GM19438 (cell line): ENCODE data around the gene SGSM2.

ENCODE experiments used
- ATAC-seq: cut with Tn5 transposase; IDR thresholded peaks from one replicate; pipeline ENCODE4 v1.9.1; 2021; ENCODE audit warnings: low read depth; ENCODE audit not compliant: unreplicated experiment

SGSM2 gene

GRCh38 chr17:2336215-2336851 lies 968 bp upstream of the SGSM2 start, which contains the start of gene TSR1:
TSS of gene TSR1 (minus strand) at chr17:2336457. CDS start at chr17:2336427, 30 bp downstream.
- no peak for ATAC-seq

- no peak for ATAC-seq
Measured at GRCh38 chr17:2337544-2338314, 428 bp downstream of the SGSM2 start.

GRCh38 chr17:2338315-2338657 lies 985 bp downstream of the SGSM2 start:
- no peak for ATAC-seq

DNA sequence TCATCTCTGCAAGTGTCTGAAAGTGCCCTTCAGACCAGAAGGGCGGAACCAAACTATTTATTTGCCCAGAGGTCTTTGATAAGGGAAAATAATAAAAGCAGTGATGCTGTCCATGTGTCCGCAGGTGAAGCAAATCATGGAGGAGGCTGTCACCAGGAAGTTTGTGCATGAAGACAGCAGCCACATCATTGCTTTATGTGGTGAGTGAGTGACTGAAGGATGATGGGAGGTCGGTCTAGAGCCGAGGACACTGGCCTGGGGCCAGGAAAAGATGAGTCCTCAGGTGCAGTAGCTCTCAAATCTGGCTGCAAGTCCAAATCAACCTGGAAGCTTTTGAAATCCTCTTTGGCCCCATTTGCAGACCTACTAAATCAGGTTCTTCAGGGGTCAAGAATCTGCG lies 6.1 kb downstream of the SGSM2 start:
- no peak for ATAC-seq

GRCh38 chr17:2344528-2344927 lies 7.2 kb downstream of the SGSM2 start:
- no peak for ATAC-seq

GRCh38 chr17:2346475-2346874 lies 9.2 kb downstream of the SGSM2 start:
- no peak for ATAC-seq

DNA sequence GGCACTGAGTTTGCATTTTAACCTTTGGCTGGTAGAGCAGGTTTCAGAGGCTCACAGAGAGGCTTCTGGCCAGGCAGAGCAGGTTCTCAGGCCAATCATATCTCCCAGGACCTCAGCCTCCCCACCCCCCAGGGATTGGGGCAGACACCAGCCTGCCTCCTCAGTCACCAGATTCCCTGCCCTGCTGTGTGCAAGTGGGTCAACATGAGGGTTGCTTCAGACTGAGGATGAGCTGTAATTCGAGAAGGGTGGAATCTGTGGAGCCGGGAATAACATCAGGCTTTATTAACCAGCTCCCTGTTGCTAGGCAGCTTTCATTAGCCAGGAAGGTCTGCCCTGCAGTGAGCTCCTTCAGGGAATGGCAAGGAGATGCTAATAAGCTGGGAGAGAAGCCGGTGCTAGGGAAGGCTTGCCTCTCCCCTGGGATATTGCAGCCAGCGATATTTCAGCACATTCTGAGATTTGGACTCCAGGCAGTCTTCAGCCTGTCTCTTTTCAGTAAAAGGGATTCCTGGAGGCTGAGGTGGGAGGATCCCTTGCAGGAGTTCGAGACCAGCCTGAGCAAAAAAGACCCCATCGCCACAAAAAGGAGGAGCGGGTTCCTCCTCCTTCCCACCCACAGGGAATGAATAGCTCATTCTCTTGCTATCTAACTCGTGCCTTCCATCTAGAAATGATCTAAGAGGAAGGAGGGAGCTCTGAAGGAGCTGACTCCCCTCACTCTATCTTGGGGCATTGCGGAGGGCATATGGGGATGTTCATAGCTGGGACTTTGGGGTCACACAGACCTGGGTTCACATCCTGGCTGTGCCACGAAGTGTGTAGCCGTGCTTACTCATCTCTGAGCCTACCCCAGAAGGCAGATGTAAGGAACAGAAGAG lies 10.7 kb downstream of the SGSM2 start:
- ATAC-seq: no peak

- no peak for ATAC-seq
Measured at GRCh38 chr17:2351269-2351668, 14.0 kb downstream of the SGSM2 start.

- ATAC-seq: no peak
Measured at GRCh38 chr17:2354311-2354710, 17.0 kb downstream of the SGSM2 start.

DNA sequence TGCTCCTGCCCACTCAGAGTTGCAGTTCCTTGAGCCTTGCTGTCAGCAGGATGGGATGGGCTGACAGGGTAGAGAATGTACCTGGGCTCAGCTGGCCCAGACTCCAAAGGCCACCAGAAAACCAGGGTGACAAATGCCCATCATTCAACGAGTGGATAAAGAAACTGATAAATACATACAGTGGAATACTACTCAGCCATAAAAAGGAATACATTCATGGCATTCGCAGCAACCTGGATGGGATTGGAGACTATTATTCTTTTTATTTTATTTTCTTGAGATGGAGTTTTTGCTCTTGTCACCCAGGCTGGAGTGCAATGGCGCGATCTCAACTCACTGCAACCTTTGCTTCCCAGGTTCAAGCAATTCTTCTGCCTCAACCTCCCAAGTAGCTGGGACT lies 19.9 kb downstream of the SGSM2 start:
- ATAC-seq: no peak

GRCh38 chr17:2357931-2358434 lies 20.7 kb downstream of the SGSM2 start:
- no peak for ATAC-seq

GRCh38 chr17:2361010-2361760 lies 23.9 kb downstream of the SGSM2 start:
- ATAC-seq: no peak

DNA sequence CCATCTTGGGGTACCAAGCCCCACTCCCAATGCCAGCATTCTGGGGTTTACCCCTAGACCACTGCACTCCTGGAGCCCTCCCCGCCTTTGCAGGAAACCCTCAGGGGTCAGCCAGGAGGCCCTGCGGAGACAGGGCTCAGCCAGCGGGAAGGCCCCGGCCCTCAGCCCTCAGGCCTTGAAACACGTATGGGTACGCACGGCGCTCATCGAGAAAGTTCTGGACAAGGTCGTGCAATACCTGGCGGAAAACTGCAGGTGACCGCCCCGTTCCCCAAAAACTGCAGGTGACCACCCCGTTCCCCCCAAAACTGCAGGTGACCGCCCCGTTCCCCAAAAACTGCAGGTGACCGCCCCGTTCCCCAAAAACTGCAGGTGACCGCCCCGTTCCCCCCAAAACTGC lies 24.7 kb downstream of the SGSM2 start:
- ATAC-seq: no peak

DNA sequence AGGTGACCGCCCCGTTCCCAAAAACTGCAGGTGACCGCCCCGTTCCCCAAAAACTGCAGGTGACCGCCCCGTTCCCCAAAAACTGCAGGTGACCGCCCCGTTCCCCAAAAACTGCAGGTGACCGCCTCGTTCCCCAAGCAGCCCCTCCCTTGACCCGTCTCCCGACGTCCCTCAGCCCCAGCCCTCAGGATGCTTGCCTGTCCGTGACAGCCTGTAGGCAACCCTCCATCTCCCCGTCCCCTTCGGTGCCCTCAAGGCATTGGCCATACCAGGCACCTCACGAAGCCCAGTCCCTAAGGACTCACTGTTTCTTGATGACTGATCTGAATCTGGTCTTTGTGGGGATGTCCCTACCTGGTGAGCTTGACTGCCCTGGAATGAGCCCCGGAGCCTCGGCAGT lies 25.1 kb downstream of the SGSM2 start:
- ATAC-seq: no peak

- no peak for ATAC-seq
Measured at GRCh38 chr17:2362881-2363280, 25.6 kb downstream of the SGSM2 start.

DNA sequence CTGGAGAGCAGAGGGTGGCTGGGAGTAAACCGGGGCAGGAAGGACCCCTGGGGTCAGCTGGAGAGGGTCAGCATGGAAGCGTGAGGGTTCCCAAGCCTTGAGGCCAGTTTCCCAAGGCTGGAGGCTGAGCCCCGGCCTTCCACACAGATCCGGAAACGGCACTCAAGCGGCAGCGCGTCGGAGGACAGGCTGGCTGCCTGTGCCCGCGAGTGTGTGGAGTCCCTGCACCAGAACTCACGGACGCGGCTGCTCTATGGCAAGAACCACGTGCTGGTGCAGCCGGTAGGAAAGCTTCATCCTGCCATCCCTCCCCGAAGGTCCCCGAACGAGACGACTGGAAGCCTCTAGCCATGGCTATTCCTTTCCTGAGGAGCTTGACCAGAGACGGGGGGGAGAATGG lies 26.0 kb downstream of the SGSM2 start:
- no peak for ATAC-seq

GRCh38 chr17:2363851-2364762 lies 26.8 kb downstream of the SGSM2 start:
- no peak for ATAC-seq

GRCh38 chr17:2364763-2365116 lies 27.4 kb downstream of the SGSM2 start:
- ATAC-seq: no peak

DNA sequence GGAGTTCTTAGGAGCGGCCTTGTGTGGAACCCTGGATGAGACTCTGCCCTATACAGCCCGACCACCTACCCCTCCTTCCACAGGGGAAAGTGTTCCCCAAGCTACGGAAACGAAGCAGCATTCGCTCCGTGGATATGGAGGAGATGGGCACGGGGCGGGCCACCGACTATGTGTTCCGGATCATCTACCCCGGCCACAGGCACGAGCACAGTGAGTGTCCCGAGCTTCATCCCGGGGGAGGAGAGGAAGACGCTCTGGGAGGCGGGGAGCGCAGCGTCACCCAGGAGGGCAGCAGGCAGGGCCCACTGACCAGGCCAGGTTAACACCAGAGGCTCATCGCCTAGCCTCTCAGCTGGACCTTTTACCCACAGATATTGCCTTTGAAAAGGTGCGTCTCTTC lies 27.8 kb downstream of the SGSM2 start:
- ATAC-seq: no peak
